ENCODE results near the gene HDAC8. TPM values are rescaled to one million over a fixed set of nuclear protein-coding genes. Genes with fewer than 3 reads are reported as not detected.

HDAC8 gene
- total and polyA plus RNA-seq, 9 of the 15 experiments (the other 6 are each of a cell fraction or from before 2014, with no cell fraction given), result 18.9 to 53.8 (median 28.7) TPM

DNA sequence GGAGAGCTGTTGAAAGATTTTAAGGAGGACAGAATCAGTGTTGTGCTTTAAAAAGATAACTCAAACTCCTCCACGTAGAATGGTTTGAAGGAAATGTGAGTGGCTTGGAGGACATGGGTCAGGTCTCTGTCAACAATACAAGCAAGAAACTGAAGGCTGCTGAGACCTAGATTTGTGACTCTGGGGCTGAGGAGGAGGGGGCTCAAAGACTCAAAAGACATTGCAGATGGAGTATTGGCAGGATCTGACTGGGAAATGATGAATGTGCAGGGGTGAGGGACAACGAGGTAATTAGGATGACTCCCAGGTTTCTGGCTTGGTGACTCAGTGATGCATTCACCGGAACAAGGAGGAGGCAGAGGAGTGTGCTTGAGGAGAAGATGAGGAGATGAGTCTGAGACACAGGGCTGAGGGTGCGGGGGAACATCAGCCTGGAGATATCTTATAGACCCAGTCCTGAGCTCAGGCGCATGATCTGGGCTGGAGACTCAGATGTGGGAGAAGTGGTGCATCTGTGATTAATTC is 292.3 kb downstream of the HDAC8 start (continued):
- TF ChIP-seq NONO (IDR thresholded peaks at IDR 0.05; ENCODE audit: low read depth in 2 of 2, low read length in 1 of 2) (no peak), EGR1 (conservative IDR thresholded peaks at IDR 0.05) (peak; percentile 65), KDM1A (IDR thresholded peaks at IDR 0.05) (peak; percentile 92), SRSF9 (IDR thresholded peaks at IDR 0.05; ENCODE audit: borderline replicate concordance, low read depth, low read length) (no peak), NELFE (IDR thresholded peaks at IDR 0.05; ENCODE audit: insufficient read depth, insufficient read length) (no peak), CCNT2 (IDR thresholded peaks at IDR 0.05; ENCODE audit: borderline replicate concordance, extremely low read depth, insufficient read length, low read depth, low read length) (no peak), ARID1B (IDR thresholded peaks at IDR 0.05) (peak; percentile 78), TCFL5 (CRISPR knock-in tag; conservative IDR thresholded peaks at IDR 0.05) (no peak), L3MBTL2 (IDR thresholded peaks at IDR 0.05) (no peak), TRIM28 (IDR thresholded peaks at IDR 0.05) (no peak), ZNF324 (CRISPR knock-in tag; IDR thresholded peaks at IDR 0.05) (no peak), NRF1 (conservative IDR thresholded peaks at IDR 0.05 in 1 of 2, IDR thresholded peaks at IDR 0.05 in 1 of 2) (peak; percentile 60 to 72; a peak in 3 of 4 replicates), RBM22 (IDR thresholded peaks at IDR 0.05; ENCODE audit: low read depth, low read length, poor library complexity, severe bottlenecking) (no peak), ZNF197 (CRISPR knock-in tag; IDR thresholded peaks at IDR 0.05; ENCODE audit: low read depth) (no peak), ZNF347 (CRISPR knock-in tag; IDR thresholded peaks at IDR 0.05; ENCODE audit: low read depth) (no peak), ZBTB8A (IDR thresholded peaks at IDR 0.05; ENCODE audit: partially characterized antibody) (no peak), ZFP30 (CRISPR knock-in tag; IDR thresholded peaks at IDR 0.05; ENCODE audit: borderline replicate concordance) (no peak)
- TF ChIP-seq, protein P1, sequence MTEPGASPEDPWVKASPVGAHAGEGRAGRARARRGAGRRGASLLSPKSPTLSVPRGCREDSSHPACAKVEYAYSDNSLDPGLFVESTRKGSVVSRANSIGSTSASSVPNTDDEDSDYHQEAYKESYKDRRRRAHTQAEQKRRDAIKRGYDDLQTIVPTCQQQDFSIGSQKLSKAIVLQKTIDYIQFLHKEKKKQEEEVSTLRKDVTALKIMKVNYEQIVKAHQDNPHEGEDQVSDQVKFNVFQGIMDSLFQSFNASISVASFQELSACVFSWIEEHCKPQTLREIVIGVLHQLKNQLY (CRISPR knock-in tag; conservative IDR thresholded peaks at IDR 0.05), result no peak
- TF ChIP-seq, protein P2, sequence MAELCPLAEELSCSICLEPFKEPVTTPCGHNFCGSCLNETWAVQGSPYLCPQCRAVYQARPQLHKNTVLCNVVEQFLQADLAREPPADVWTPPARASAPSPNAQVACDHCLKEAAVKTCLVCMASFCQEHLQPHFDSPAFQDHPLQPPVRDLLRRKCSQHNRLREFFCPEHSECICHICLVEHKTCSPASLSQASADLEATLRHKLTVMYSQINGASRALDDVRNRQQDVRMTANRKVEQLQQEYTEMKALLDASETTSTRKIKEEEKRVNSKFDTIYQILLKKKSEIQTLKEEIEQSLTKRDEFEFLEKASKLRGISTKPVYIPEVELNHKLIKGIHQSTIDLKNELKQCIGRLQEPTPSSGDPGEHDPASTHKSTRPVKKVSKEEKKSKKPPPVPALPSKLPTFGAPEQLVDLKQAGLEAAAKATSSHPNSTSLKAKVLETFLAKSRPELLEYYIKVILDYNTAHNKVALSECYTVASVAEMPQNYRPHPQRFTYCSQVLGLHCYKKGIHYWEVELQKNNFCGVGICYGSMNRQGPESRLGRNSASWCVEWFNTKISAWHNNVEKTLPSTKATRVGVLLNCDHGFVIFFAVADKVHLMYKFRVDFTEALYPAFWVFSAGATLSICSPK (IDR thresholded peaks at IDR 0.05; ENCODE audit: borderline replicate concordance), result no peak
- TF ChIP-seq, protein P3, sequence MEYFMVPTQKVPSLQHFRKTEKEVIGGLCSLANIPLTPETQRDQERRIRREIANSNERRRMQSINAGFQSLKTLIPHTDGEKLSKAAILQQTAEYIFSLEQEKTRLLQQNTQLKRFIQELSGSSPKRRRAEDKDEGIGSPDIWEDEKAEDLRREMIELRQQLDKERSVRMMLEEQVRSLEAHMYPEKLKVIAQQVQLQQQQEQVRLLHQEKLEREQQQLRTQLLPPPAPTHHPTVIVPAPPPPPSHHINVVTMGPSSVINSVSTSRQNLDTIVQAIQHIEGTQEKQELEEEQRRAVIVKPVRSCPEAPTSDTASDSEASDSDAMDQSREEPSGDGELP (CRISPR knock-in tag; IDR thresholded peaks at IDR 0.05; ENCODE audit: borderline replicate concordance), result no peak
- TF ChIP-seq, protein P4, sequence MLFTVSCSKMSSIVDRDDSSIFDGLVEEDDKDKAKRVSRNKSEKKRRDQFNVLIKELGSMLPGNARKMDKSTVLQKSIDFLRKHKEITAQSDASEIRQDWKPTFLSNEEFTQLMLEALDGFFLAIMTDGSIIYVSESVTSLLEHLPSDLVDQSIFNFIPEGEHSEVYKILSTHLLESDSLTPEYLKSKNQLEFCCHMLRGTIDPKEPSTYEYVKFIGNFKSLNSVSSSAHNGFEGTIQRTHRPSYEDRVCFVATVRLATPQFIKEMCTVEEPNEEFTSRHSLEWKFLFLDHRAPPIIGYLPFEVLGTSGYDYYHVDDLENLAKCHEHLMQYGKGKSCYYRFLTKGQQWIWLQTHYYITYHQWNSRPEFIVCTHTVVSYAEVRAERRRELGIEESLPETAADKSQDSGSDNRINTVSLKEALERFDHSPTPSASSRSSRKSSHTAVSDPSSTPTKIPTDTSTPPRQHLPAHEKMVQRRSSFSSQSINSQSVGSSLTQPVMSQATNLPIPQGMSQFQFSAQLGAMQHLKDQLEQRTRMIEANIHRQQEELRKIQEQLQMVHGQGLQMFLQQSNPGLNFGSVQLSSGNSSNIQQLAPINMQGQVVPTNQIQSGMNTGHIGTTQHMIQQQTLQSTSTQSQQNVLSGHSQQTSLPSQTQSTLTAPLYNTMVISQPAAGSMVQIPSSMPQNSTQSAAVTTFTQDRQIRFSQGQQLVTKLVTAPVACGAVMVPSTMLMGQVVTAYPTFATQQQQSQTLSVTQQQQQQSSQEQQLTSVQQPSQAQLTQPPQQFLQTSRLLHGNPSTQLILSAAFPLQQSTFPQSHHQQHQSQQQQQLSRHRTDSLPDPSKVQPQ (CRISPR knock-in tag; IDR thresholded peaks at IDR 0.05; ENCODE audit: borderline replicate concordance), result no peak
- TF ChIP-seq, protein P5, sequence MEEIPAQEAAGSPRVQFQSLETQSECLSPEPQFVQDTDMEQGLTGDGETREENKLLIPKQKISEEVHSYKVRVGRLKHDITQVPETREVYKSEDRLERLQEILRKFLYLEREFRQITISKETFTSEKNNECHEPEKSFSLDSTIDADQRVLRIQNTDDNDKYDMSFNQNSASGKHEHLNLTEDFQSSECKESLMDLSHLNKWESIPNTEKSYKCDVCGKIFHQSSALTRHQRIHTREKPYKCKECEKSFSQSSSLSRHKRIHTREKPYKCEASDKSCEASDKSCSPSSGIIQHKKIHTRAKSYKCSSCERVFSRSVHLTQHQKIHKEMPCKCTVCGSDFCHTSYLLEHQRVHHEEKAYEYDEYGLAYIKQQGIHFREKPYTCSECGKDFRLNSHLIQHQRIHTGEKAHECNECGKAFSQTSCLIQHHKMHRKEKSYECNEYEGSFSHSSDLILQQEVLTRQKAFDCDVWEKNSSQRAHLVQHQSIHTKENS (CRISPR knock-in tag; IDR thresholded peaks at IDR 0.05), result no peak
